Glomerular visceral epithelial cell (primary cell): Measurements from ENCODE around the gene GPC5.

Experiments
- DNase-seq: peaks from one replicate; pipeline ENCODE4 v3.0.0-alpha.2; 2016; ENCODE audit errors: extremely low spot score

The GPC5 gene

GRCh38 chr13:91965511-91965910, 567.1 kb downstream of the GPC5 start:
- DNase-seq, result no peak

GRCh38 chr13:91978571-91978970, 580.1 kb downstream of the GPC5 start:
- DNase-seq, result no peak

- no peak for DNase-seq
Measured at GRCh38 chr13:91986761-91987483, 588.5 kb downstream of the GPC5 start.

- DNase-seq, result no peak
Measured at GRCh38 chr13:91988331-91988730, 589.9 kb downstream of the GPC5 start.

- no peak for DNase-seq
Measured at GRCh38 chr13:92012787-92013186, 614.4 kb downstream of the GPC5 start.

GRCh38 chr13:92017737-92018136, 619.3 kb downstream of the GPC5 start:
- DNase-seq, result no peak

GRCh38 chr13:92028695-92029094, 630.3 kb downstream of the GPC5 start:
- DNase-seq, result no peak

- DNase-seq, result no peak
Measured at GRCh38 chr13:92029641-92030040, 631.2 kb downstream of the GPC5 start.

- DNase-seq, result no peak
Measured at GRCh38 chr13:92038905-92039304, 640.5 kb downstream of the GPC5 start.

GRCh38 chr13:92042522-92042921, 644.1 kb downstream of the GPC5 start:
- DNase-seq, result no peak

- no peak for DNase-seq
Measured at GRCh38 chr13:92044351-92044750, 645.9 kb downstream of the GPC5 start.

GRCh38 chr13:92054389-92054788, 656.0 kb downstream of the GPC5 start:
- no peak for DNase-seq

GRCh38 chr13:92074658-92075057, 676.2 kb downstream of the GPC5 start:
- DNase-seq, result peak; percentile 3

GRCh38 chr13:92097337-92097903, 699.0 kb downstream of the GPC5 start:
- DNase-seq, result no peak

- DNase-seq, result no peak
Measured at GRCh38 chr13:92101801-92102200, 703.4 kb downstream of the GPC5 start.

- no peak for DNase-seq
Measured at GRCh38 chr13:92103689-92104153, 705.3 kb downstream of the GPC5 start.

- DNase-seq, result peak; percentile 2
Measured at GRCh38 chr13:92122186-92122853, 723.9 kb downstream of the GPC5 start.

- DNase-seq, result no peak
Measured at GRCh38 chr13:92126399-92126798, 728.0 kb downstream of the GPC5 start.

- no peak for DNase-seq
Measured at GRCh38 chr13:92135509-92135908, 737.1 kb downstream of the GPC5 start.

GRCh38 chr13:92136449-92137155, 738.2 kb downstream of the GPC5 start:
- no peak for DNase-seq

- DNase-seq, result peak; percentile 22
Measured at GRCh38 chr13:92137520-92137919, 739.1 kb downstream of the GPC5 start.

- no peak for DNase-seq
Measured at GRCh38 chr13:92143766-92144165, 745.3 kb downstream of the GPC5 start.
